Peyer's patch (tissue), 4 donors: ENCODE data around the gene OXTR.

Experiments
- POLR2A ChIP-seq, 2 donors: fragments of 450-650 bp; IDR thresholded peaks; one replicate each; pipeline ENCODE4 v1.5.1; 2017; ENCODE audit warnings: antibody characterized with exemption in 2 of 2, mild to moderate bottlenecking in 2 of 2, moderate library complexity in 2 of 2
- TF ChIP-seq, protein P1 (sequence below), 6 experiments: fragments of 450-650 bp in 4 of 6; fragments of 200-600 bp in 2 of 6; sonication (generic) in 1 of 6; IDR thresholded peaks; one replicate each; pipeline ENCODE4 v1.5.1; 2017 to 2019; ENCODE audit warnings: antibody characterized with exemption in 6 of 6, mild to moderate bottlenecking in 3 of 6, moderate library complexity in 1 of 6

DNA sequence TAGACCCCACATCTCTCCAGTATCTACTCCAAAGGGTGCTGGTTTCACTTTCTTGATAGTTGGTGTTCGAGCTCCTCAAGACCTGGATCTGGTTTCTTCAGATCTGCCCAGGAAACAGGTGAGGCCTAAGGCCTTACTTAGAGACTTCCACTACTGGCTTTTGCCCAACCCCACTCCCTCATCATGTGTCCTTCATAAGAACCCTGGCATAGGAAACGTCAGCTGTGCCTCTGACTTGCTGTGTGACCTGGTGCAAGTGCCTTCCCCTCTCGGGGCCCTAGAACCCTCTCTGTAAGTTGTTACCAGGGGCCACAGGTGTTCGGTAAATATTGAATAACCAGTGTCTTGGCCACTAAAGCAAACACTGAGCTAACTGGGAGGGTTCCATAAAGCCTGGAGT is 3.9 kb downstream of the OXTR start:
- TF ChIP-seq, protein P1, sequence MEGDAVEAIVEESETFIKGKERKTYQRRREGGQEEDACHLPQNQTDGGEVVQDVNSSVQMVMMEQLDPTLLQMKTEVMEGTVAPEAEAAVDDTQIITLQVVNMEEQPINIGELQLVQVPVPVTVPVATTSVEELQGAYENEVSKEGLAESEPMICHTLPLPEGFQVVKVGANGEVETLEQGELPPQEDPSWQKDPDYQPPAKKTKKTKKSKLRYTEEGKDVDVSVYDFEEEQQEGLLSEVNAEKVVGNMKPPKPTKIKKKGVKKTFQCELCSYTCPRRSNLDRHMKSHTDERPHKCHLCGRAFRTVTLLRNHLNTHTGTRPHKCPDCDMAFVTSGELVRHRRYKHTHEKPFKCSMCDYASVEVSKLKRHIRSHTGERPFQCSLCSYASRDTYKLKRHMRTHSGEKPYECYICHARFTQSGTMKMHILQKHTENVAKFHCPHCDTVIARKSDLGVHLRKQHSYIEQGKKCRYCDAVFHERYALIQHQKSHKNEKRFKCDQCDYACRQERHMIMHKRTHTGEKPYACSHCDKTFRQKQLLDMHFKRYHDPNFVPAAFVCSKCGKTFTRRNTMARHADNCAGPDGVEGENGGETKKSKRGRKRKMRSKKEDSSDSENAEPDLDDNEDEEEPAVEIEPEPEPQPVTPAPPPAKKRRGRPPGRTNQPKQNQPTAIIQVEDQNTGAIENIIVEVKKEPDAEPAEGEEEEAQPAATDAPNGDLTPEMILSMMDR (IDR thresholded peaks at IDR 0.05) = no peak
- no peak for TF ChIP-seq POLR2A (IDR thresholded peaks at IDR 0.05)
